K562 (cell line): Measurements from ENCODE around the gene EPO. TPM values are rescaled to one million over a fixed set of nuclear protein-coding genes. Genes with fewer than 3 reads are reported as not detected.

Experiments used
- RBM25 ChIP-seq: fragments of 200-400 bp; formaldehyde crosslinking; IDR thresholded peaks from 2 replicates; pipeline ENCODE4 v1.6.1; 2018; ENCODE audit warnings: low read length, low read depth, moderate library complexity; ENCODE audit not compliant: severe bottlenecking
- SPI1 ChIP-seq: IDR thresholded peaks from 2 replicates; pipeline ENCODE4 v1.6.1; 2011; ENCODE audit warnings: low read depth, low read length, control low read depth, borderline replicate concordance
- TARDBP ChIP-seq: fragments of 450-650 bp; IDR thresholded peaks from 2 replicates; pipeline ENCODE4 v1.6.1; 2016
- ZNF253 ChIP-seq: fragments of 250-450 bp; sonication (Bioruptor Pico); conservative IDR thresholded peaks from 2 replicates; pipeline ENCODE4 v1.6.1; 2021; ENCODE audit warnings: mild to moderate bottlenecking
- ZNF263 ChIP-seq: sonication (generic); formaldehyde crosslinking; IDR thresholded peaks from 2 replicates; pipeline ENCODE4 v1.8.0; 2022; ENCODE audit warnings: mild to moderate bottlenecking, missing genetic modification reagents, borderline replicate concordance
- polyA plus RNA-seq, 8 experiments: library from polyadenylated mRNA; depleted of rRNA in 4 of 8; stranded (reverse) in 5 of 8; unstranded in 3 of 8; fragments of >200 nt; fragmentation: Nextera tagmentation in 2 of 8; fragmentation: Illumina TruSeq in 1 of 8; extraction: Ambion mirVana in 2 of 8; extraction: Trizol in 1 of 8; gene quantifications; 2 replicates each; pipeline versions ENCODE4 v1.2.1 to v1.2.3, GENCODE V29; 2011 to 2014; ENCODE audit warnings: inconsistent platforms in 1 of 8, missing spikeins in 1 of 8
- total RNA-seq, 7 experiments: library from RNA; depleted of rRNA in 6 of 7; stranded (reverse); fragments of >200 nt in 6 of 7; fragmentation: Illumina TruSeq in 2 of 7; extraction: Trizol in 2 of 7; gene quantifications; 2 replicates each; pipeline versions ENCODE4 v1.2.1 to v1.2.3, GENCODE V29; 2011 to 2021; ENCODE audit warnings: low replicate concordance in 1 of 7
- TF ChIP-seq, protein P1 (sequence below): conservative IDR thresholded peaks from 2 replicates; pipeline ENCODE4 v1.6.1; 2011; ENCODE audit warnings: low read depth, mild to moderate bottlenecking, low read length; ENCODE audit not compliant: control insufficient read depth
- TF ChIP-seq, protein P2 (sequence below): fragments of 450-650 bp; conservative IDR thresholded peaks from 2 replicates; pipeline ENCODE4 v1.6.1; 2016; ENCODE audit warnings: missing genetic modification characterization, low read depth, mild to moderate bottlenecking, control low read depth, missing compliant biosample characterization

The EPO gene
- total and polyA plus RNA-seq, 9 of the 15 experiments (the other 6 are each of a cell fraction or from before 2014, with no cell fraction given) = 0.06 to 0.41 (median 0.07) TPM; not detected in 6

DNA sequence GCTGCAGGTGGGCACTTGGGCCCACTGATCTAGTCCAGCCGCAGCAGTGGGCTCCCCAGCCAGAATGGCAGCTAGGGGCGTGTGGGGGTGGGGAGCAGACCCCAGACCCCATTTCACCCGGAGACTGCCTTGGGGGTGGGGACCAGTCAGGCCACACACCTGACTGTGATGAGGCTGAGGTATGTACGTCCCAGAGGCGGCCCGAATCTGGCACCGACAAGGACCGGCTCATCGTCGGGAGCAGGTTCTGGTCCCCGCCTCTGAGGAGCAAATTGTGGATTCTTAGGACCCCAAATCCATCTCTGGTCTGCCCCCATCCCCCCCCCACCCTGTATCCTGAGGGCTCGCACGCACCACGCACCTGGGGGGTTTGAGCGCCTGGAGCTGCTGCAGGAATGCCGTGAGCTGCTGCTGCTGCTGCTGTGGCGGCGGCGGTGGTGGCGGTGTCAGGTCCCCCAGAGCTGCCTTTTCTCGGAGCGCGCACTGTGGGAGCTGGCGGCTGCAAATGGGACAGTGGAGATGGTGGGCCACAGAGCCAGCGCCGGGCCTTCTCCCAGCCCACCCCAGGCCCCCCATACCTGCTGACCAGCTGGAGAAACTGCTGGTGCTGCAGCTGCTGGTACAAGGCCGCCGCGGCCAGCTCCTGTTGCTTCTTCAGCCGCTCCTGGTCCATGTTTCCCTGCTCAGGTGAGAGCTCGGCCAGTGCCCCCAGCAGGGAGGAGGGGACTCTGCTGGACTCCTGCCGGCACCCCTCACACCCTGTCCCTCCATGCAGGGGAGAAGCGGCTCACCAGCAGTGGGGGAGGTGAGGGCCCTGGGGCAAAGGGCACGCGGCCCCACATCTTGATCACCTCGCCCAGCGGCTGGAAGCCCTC, 36.4 kb upstream of the EPO start (continued):
- TF ChIP-seq ZNF263 (CRISPR knock-in tag) (no peak), TARDBP (no peak), SPI1 (no peak), ZNF253 (no peak), RBM25 (no peak)
- TF ChIP-seq, protein P1, sequence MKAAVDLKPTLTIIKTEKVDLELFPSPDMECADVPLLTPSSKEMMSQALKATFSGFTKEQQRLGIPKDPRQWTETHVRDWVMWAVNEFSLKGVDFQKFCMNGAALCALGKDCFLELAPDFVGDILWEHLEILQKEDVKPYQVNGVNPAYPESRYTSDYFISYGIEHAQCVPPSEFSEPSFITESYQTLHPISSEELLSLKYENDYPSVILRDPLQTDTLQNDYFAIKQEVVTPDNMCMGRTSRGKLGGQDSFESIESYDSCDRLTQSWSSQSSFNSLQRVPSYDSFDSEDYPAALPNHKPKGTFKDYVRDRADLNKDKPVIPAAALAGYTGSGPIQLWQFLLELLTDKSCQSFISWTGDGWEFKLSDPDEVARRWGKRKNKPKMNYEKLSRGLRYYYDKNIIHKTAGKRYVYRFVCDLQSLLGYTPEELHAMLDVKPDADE = no peak
- TF ChIP-seq, protein P2, sequence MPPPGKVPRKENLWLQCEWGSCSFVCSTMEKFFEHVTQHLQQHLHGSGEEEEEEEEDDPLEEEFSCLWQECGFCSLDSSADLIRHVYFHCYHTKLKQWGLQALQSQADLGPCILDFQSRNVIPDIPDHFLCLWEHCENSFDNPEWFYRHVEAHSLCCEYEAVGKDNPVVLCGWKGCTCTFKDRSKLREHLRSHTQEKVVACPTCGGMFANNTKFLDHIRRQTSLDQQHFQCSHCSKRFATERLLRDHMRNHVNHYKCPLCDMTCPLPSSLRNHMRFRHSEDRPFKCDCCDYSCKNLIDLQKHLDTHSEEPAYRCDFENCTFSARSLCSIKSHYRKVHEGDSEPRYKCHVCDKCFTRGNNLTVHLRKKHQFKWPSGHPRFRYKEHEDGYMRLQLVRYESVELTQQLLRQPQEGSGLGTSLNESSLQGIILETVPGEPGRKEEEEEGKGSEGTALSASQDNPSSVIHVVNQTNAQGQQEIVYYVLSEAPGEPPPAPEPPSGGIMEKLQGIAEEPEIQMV (tag) = no peak
